Stomach (tissue), 9 donors: ENCODE results near the gene ATP2B2. TPM values are rescaled to one million over a fixed set of nuclear protein-coding genes. Genes with fewer than 3 reads are reported as not detected.

Source experiments
- DNase-seq, 2 donors: peaks; one replicate each; pipeline versions ENCODE4 v3.0.0 to v3.0.0-alpha.2; 2013 to 2019
- H3K27ac ChIP-seq, 5 donors: fragments of 200-600 bp in 4 of 5; sonication (generic) in 4 of 5; one replicate each; pipeline ENCODE4 v1.5.1; 2013 to 2019; ENCODE audit warnings: mild to moderate bottlenecking in 1 of 5, moderate library complexity in 1 of 5
- H3K27me3 ChIP-seq, 3 donors: fragments of 200-600 bp; sonication (generic); one replicate each; pipeline ENCODE4 v1.5.1; 2017 to 2019; ENCODE audit warnings: mixed run types in 1 of 3
- H3K36me3 ChIP-seq, 4 donors: fragments of 200-600 bp; sonication (generic); 1 replicate in 3 of 4; 2 replicates in 1 of 4; pipeline ENCODE4 v1.5.1; 2016 to 2019
- H3K4me1 ChIP-seq, 4 donors: fragments of 200-600 bp; sonication (generic); one replicate each; pipeline ENCODE4 v1.5.1; 2016 to 2019
- H3K4me3 ChIP-seq, 4 donors: fragments of 200-600 bp; sonication (generic) in 3 of 4; one replicate each; pipeline ENCODE4 v1.5.1; 2016 to 2019; ENCODE audit warnings: mild to moderate bottlenecking in 1 of 4
- H3K9me3 ChIP-seq, 4 donors: fragments of 200-600 bp; sonication (generic); one replicate each; pipeline ENCODE4 v1.5.1; 2016 to 2019
- EP300 ChIP-seq: sonication (generic); formaldehyde crosslinking; IDR thresholded peaks from one replicate; pipeline ENCODE4 v1.6.1; 2017; ENCODE audit warnings: antibody characterized with exemption
- POLR2A ChIP-seq, 4 donors: fragments of 450-650 bp; IDR thresholded peaks; one replicate each; pipeline ENCODE4 v1.6.1; 2016; ENCODE audit warnings: antibody characterized with exemption in 4 of 4, control low read depth in 2 of 4, mild to moderate bottlenecking in 1 of 4, moderate library complexity in 1 of 4
- POLR2AphosphoS5 ChIP-seq, 3 donors: sonication (generic); formaldehyde crosslinking; IDR thresholded peaks; one replicate each; pipeline ENCODE4 v1.6.1; 2016; ENCODE audit warnings: antibody characterized with exemption in 3 of 3
- WGBS, 5 donors: extraction: QIAGEN DNeasy Blood & Tissue Kit in 3 of 5; methylation state at CpG; one replicate each; pipeline versions ENCODE4 v1.1.5 to v1.1.7; 2013 to 2018; 5-methylcytosine and 5-hydroxymethylcytosine counted together
- intact Hi-C: fragments of 100-400 bp; cut with DNase I; formaldehyde crosslinking; loops from one replicate; pipeline ENCODE4 v1.15.1; 2023; ENCODE audit warnings: low total_unique reads
- polyA plus RNA-seq, 3 donors: library from polyadenylated mRNA; stranded (reverse); fragments of 200-250 nt; gene quantifications; one replicate each; pipeline ENCODE4 v1.2.3, GENCODE V29; 2013
- total RNA-seq, 5 donors: library from RNA; depleted of rRNA; stranded (reverse); fragments of >200 nt; gene quantifications; one replicate each; pipeline versions ENCODE4 v1.1.0 to v1.2.3, GENCODE V29; 2014 to 2016
- TF ChIP-seq, protein P1 (sequence below), 7 experiments: fragments of 450-650 bp in 4 of 7; fragments of 200-600 bp in 3 of 7; sonication (generic) in 3 of 7; IDR thresholded peaks; one replicate each; pipeline ENCODE4 v1.5.1; 2016 to 2019; ENCODE audit warnings: antibody characterized with exemption in 7 of 7, control low read depth in 2 of 7, mild to moderate bottlenecking in 1 of 7
- donor health status: healthy with polysubstance abuse.
- donor health status: Bipolar disorder and iron deficiency.
- donor health status: healthy.

The ATP2B2 gene
- total and polyA plus RNA-seq, 8 donors, result 0.03 to 0.37 TPM; not detected in 6

DNA sequence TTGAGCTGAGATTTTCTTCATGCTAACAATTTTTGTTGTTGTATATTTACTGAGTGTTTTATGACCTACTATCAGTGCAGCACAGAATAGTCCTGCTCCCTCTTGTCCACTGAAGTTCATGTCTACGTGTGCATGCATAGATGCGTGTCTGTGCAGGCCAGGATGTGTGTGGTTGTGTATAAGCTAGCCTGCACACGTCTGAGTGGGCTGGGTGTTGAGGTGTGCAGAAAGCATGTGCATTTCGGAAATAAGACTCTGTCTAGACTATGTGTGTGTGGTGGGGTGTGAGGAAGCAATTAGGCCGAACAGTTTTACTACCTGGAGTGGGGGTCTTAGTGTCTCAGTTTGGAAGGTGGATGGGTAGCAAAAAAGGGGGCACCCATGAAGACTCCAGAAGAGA is 39.2 kb downstream of the ATP2B2 start:
- peaks cover 0 to 59% (median 23%) of the 10 kb centered on the region in 3 donors for H3K27me3 ChIP-seq
- H3K36me3 ChIP-seq, result no peaks in the 10 kb centered on the region
- 66 to 87% (median 78%) methylated on average over 5 of the region's 5 CpGs for WGBS, 5 donors
- no peak overlapping the region for H3K4me3 ChIP-seq
- peaks cover 0 to 5% (median 0%) of the 10 kb centered on the region in 4 donors for H3K4me1 ChIP-seq
- H3K9me3 ChIP-seq, result no peaks in the 10 kb centered on the region
- H3K27ac ChIP-seq, result no peak overlapping the region
- no peak for DNase-seq
- intact Hi-C loops, result no loop called here
- TF ChIP-seq POLR2A (IDR thresholded peaks at IDR 0.05) (no peak), EP300 (no peak), POLR2AphosphoS5 (IDR thresholded peaks at IDR 0.05) (no peak)
- TF ChIP-seq, protein P1, sequence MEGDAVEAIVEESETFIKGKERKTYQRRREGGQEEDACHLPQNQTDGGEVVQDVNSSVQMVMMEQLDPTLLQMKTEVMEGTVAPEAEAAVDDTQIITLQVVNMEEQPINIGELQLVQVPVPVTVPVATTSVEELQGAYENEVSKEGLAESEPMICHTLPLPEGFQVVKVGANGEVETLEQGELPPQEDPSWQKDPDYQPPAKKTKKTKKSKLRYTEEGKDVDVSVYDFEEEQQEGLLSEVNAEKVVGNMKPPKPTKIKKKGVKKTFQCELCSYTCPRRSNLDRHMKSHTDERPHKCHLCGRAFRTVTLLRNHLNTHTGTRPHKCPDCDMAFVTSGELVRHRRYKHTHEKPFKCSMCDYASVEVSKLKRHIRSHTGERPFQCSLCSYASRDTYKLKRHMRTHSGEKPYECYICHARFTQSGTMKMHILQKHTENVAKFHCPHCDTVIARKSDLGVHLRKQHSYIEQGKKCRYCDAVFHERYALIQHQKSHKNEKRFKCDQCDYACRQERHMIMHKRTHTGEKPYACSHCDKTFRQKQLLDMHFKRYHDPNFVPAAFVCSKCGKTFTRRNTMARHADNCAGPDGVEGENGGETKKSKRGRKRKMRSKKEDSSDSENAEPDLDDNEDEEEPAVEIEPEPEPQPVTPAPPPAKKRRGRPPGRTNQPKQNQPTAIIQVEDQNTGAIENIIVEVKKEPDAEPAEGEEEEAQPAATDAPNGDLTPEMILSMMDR (IDR thresholded peaks at IDR 0.05), result no peak

DNA sequence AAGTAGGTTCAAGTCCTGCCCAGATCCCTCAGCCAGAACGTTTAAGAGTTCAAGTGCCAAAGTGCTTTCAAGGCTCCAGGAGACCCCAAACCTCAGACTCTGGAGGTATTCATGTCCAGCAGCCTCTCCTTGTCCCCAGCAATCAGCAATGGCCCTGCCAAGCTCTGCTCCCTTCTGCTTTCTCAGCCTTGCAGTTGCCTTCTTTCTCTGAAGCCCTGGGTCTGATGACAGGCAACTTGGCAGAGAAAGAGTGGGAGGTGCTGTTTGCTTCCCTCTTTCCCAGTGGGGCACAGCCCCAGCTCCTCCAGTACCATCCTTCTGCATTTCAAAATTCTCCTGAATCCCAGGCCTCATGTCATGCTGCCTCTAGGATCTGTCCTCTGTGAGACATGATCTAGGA is 40.2 kb downstream of the ATP2B2 start:
- H3K4me3 ChIP-seq, result no peak overlapping the region
- TF ChIP-seq EP300 (no peak), POLR2A (IDR thresholded peaks at IDR 0.05) (no peak), POLR2AphosphoS5 (IDR thresholded peaks at IDR 0.05) (no peak)
- TF ChIP-seq, protein P1 (IDR thresholded peaks at IDR 0.05), result no peak
- H3K27me3 ChIP-seq, result peaks cover 0 to 49% (median 14%) of the 10 kb centered on the region in 3 donors
- DNase-seq, result no peak
- WGBS, 5 donors, result 20 to 55% (median 40%) methylated on average over 1 of the region's 1 CpG
- H3K4me1 ChIP-seq, result no peaks in the 10 kb centered on the region
- H3K9me3 ChIP-seq, result no peaks in the 10 kb centered on the region
- no peak overlapping the region for H3K27ac ChIP-seq
- intact Hi-C loops, result no loop called here
- H3K36me3 ChIP-seq, result no peaks in the 10 kb centered on the region

DNA sequence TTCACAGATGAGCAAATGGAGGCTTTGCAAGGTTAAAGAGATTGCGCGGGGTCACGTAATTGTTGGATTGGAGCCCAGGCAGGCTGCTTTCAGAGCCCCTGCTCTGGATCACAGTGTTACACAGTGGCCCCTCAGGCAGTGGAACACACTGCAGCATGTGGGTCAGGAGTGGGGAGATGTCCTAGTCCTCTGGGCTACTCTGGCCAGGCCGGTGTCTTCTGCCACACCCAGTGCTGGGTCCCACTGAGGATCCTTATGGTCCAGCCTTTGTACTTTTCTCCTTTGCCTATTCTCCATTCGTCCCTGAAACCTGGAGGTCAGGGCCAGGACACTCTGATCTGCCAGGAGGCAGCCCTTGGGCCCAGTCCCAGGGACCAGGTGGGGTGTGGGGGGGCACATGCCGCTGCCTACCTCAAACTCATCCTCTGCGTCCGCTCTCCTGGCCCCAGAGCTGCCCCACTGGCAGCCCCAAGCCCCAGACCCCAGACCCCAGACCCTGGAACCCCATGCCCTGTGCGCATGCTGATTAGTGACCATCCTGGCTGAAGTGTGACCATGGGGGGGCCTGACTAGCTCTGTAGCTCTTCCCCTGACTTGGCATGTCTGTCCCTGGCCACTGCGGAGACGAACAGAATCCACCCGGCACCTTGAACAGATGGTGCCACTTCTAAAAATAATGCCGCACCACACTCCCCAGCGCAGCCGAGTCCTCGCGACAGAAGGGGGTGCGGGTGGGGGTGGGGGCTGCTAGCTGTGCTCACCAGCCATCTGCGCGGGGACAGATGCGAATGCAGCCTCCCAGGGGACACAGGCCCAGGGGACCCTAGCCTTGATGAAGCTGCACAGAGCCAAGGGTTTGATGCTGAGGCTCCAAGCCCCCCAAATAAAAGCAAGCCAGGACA is 41.6 kb downstream of the ATP2B2 start:
- peaks cover 0 to 35% (median 3%) of the 10 kb centered on the region in 3 donors for H3K27me3 ChIP-seq
- WGBS, 5 donors, result 84 to 88% (median 87%) methylated on average over 12 to 21 of the region's 21 CpGs
- H3K36me3 ChIP-seq, result no peaks in the 10 kb centered on the region
- H3K9me3 ChIP-seq, result no peaks in the 10 kb centered on the region
- TF ChIP-seq POLR2AphosphoS5 (IDR thresholded peaks at IDR 0.05) (no peak), EP300 (no peak), POLR2A (IDR thresholded peaks at IDR 0.05) (no peak)
- TF ChIP-seq, protein P1 (IDR thresholded peaks at IDR 0.05), result no peak
- H3K4me1 ChIP-seq, result no peaks in the 10 kb centered on the region
- H3K27ac ChIP-seq, result no peak overlapping the region
- peak in 1 of 2 donors; percentile 11 for DNase-seq
- H3K4me3 ChIP-seq, result no peak overlapping the region
- intact Hi-C loops, result no loop called here

DNA sequence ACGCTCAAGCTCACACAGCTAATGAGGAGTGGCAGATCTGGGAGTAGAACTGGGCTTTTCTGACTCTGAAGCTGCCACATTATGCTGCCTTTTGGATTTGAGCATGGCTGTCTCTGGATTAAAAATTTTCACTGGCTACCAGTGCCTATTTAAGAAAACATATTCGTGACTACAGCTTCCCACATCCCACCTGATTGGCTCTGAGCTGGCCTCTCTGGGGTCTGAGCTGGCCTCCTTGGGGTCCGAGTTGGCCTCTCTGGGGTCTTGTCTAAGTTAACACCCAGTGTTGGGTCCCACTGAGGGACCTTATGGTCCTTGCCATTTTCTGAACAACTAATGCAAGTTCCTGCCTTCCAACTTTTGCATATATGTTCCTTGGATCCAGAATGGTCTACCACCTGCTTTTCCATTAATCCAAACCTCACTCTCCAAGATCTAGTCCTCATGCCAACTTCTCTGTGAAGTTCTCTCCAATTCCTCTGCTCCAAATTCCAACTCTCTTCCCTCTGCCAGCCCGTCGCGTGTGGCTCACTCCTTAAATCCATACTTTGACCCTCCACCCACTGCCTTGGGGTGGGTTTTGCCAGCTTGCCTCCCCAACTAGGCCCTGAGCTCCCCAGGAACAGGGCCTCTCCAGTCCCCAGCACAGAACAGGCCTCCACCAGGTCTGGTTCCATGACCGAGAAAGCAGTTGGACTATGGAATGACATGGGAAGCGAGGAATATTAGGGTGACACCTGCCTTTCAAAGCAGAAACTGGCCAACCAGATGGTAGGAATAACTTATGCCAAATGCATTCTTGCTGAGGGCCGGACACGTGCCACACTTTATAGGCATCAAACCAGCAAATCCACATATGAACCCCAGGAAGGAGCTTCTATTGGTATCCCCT is 42.5 kb downstream of the ATP2B2 start:
- Histone ChIP-seq H3K36me3 (no peaks in the 10 kb centered on the region), H3K9me3 (no peaks in the 10 kb centered on the region), H3K4me1 (no peaks in the 10 kb centered on the region), H3K27me3 (peaks cover 0 to 26% (median 0%) of the 10 kb centered on the region in 3 donors), H3K27ac (no peak overlapping the region), H3K4me3 (no peak overlapping the region)
- 69 to 81% (median 75%) methylated on average over 9 to 10 of the region's 10 CpGs for WGBS, 5 donors
- intact Hi-C loops, result no loop called here
- DNase-seq, result no peak
- TF ChIP-seq EP300, result no peak
- TF ChIP-seq POLR2A (IDR thresholded peaks at IDR 0.05), result no peak
- TF ChIP-seq POLR2AphosphoS5 (IDR thresholded peaks at IDR 0.05), result no peak
- TF ChIP-seq, protein P1 (IDR thresholded peaks at IDR 0.05), result no peak
